ENCODE results near the gene IQCH. TPM values are rescaled to one million over a fixed set of nuclear protein-coding genes. Genes with fewer than 3 reads are reported as not detected.
A peak's percentile ranks its signal among the peaks of the same experiment; 100 is the strongest.

IQCH gene
- total and polyA plus RNA-seq, 9 donors: 0.69 to 1.8 (median 0.97) TPM

DNA sequence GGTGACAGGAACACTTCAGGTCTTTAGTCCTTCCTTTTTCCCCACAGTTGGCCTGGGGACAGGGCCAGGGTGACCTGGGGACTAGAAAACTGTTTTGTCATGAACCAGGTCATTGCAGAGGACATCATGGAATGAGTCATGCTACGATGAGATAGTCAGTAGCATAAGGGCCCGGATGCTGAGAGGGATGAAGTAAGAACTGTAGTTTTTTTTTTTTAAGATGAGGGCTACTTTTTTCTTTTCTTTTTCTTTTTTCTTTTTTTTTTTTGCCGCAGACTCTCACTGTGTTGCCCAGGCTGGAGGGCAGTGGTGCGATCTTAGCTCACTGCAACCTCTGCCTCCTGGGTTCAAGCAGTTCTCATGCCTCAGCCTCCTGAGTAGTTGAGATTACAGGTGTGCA lies 295.9 kb downstream of the IQCH start:
- no peaks in the 10 kb centered on the region for H3K9me3 ChIP-seq (replicated peaks; ENCODE audit: control insufficient read depth, low read depth, low read length)
- no peak overlapping the region for H3K4me3 ChIP-seq (ENCODE audit: low read length)
- peaks cover 27% of the 10 kb centered on the region for H3K36me3 ChIP-seq (ENCODE audit: control insufficient read depth, insufficient read depth, low read length)
- H3K27ac ChIP-seq (ENCODE audit: low read length): peak overlapping the region; percentile 20
- H3K27me3 ChIP-seq (ENCODE audit: control insufficient read depth, insufficient read depth, low read length): no peaks in the 10 kb centered on the region
- DNase-seq: no peak
- WGBS (ENCODE audit: insufficient coverage): no CpG with 5 or more reads among the region's 4 CpGs
- peaks cover 10% of the 10 kb centered on the region for H3K4me1 ChIP-seq (ENCODE audit: control insufficient read depth, insufficient read depth, low read length)

DNA sequence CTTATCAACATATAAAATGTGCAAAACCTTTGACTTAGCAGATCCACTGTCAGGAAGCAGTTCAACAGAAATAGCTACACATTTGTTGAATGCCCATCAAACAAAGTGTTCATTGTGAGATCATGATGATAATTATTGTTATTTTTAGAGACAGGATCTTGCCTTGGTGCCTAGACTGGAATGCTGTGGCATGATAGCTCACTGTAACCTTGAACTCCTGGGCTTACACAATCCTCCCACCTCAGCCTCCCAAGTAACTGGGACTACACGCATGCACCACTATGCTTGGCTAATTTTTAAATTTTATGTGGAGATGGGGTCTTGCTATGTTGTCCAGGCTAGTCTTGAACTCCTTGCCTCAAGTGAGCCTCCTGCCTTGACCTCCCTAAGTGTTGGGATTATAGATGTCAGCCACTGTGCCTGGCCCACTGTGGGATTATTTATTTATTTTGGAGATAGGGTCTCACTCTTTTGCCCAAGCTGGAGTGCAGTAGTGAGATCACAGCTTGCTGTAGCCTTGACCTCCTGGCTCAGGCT lies 296.7 kb downstream of the IQCH start:
- Histone ChIP-seq H3K4me3 (ENCODE audit: low read length) (no peak overlapping the region), H3K36me3 (ENCODE audit: control insufficient read depth, insufficient read depth, low read length) (peaks cover 22% of the 10 kb centered on the region), H3K27me3 (ENCODE audit: control insufficient read depth, insufficient read depth, low read length) (no peaks in the 10 kb centered on the region), H3K27ac (ENCODE audit: low read length) (no peak overlapping the region), H3K4me1 (ENCODE audit: control insufficient read depth, insufficient read depth, low read length) (peaks cover 10% of the 10 kb centered on the region), H3K9me3 (replicated peaks; ENCODE audit: control insufficient read depth, low read depth, low read length) (no peaks in the 10 kb centered on the region)
- no CpG with 5 or more reads among the region's 1 CpG for WGBS (ENCODE audit: insufficient coverage)
- DNase-seq: no peak

Other genes starting within 250 kb of the IQCH start
- gene SMAD3, start 189.2 kb upstream of the IQCH start, total RNA-seq: 18.3 TPM
- 10 to 100 TPM; 20.2 to 34.0 (median 25.9) TPM for gene SMAD3, start 189.2 kb upstream of the IQCH start, polyA plus RNA-seq (ENCODE audit: insufficient read depth in 1 of 8, insufficient read length in 8 of 8, low replicate concordance in 1 of 8)
- gene AAGAB, start 125 bp upstream of the IQCH start, total RNA-seq: 22.5 TPM
- 10 to 100 TPM; 18.2 to 21.9 (median 20.2) TPM for gene AAGAB, start 125 bp upstream of the IQCH start, polyA plus RNA-seq (ENCODE audit: insufficient read depth in 1 of 8, insufficient read length in 8 of 8, low replicate concordance in 1 of 8)

Measured in muscle of leg (tissue), 11 donors.